H1 (cell line): ENCODE measurements around the gene CACNA2D1. TPM values are rescaled to one million over a fixed set of nuclear protein-coding genes. Genes with fewer than 3 reads are reported as not detected.

Experiments used
- CTCF ChIA-PET: fragments of 300-600 bp; sonication (Branson Sonifier 250); formaldehyde crosslinking; loops from one replicate; lab custom pipeline; 2021; ENCODE audit not compliant: partially characterized antibody; lab: Charles Lee
- POLR2A ChIA-PET: fragments of 300-600 bp; sonication (Branson Sonifier 250); formaldehyde crosslinking; loops from one replicate; lab custom pipeline; 2021; ENCODE audit warnings: inconsistent platforms; ENCODE audit not compliant: partially characterized antibody; lab: Charles Lee
- DNase-seq, 2 experiments: peaks; one replicate each; pipeline versions ENCODE4 v3.0.0 to v3.0.0-alpha.2; 2010 to 2022; ENCODE audit warnings: low spot score in 2 of 2, low read depth in 1 of 2, mixed read lengths in 1 of 2
- FAIRE-seq: peaks from 2 replicates; lab custom pipeline; 2011; peaks lifted over from hg19 to GRCh38; lab: Jason Lieb, UNC
- H2AFZ ChIP-seq: 2 replicates; pipeline ENCODE4 v1.8.1; 2012; ENCODE audit warnings: low read length, inconsistent platforms
- H2AK5ac ChIP-seq: 2 replicates; pipeline ENCODE4 v1.6.1; 2013; ENCODE audit warnings: low read depth, low read length
- H2BK120ac ChIP-seq: replicated peaks from 2 replicates; pipeline ENCODE3; 2013; ENCODE audit warnings: low read depth, low read length, inconsistent platforms
- H2BK12ac ChIP-seq: 2 replicates; pipeline ENCODE4 v1.6.1; 2013; ENCODE audit warnings: low read depth, low read length
- H2BK15ac ChIP-seq: 2 replicates; pipeline ENCODE4 v1.6.1; 2013; ENCODE audit warnings: low read length
- H2BK20ac ChIP-seq: 2 replicates; pipeline ENCODE4 v1.6.1; 2013; ENCODE audit warnings: low read length
- H2BK5ac ChIP-seq: 2 replicates; pipeline ENCODE4 v1.6.1; 2013; ENCODE audit warnings: low read depth, low read length
- H3K14ac ChIP-seq: 2 replicates; pipeline ENCODE4 v1.6.1; 2013; ENCODE audit warnings: inconsistent platforms; ENCODE audit not compliant: insufficient read length
- H3K18ac ChIP-seq: 2 replicates; pipeline ENCODE4 v1.6.1; 2013; ENCODE audit warnings: low read length; ENCODE audit errors: extremely low read depth
- H3K23ac ChIP-seq: 2 replicates; pipeline ENCODE4 v1.6.1; 2013; ENCODE audit warnings: inconsistent platforms; ENCODE audit not compliant: insufficient read length
- H3K23me2 ChIP-seq: 2 replicates; pipeline ENCODE4 v1.6.1; 2013; ENCODE audit warnings: low read depth, low read length
- H3K27ac ChIP-seq: 2 replicates; pipeline ENCODE4 v1.6.1; 2011; ENCODE audit warnings: low read depth, low read length, inconsistent platforms
- H3K27me3 ChIP-seq, 4 experiments: replicated peaks in 1 of 4; 1 replicate in 1 of 4; 2 replicates in 3 of 4; pipeline versions ENCODE4 v1.6.1 to v1.8.1; 2011 to 2013; ENCODE audit warnings: low read length in 3 of 4, mild to moderate bottlenecking in 3 of 4, inconsistent platforms in 2 of 4, mixed read lengths in 2 of 4, moderate library complexity in 1 of 4; ENCODE audit not compliant: control insufficient read depth in 3 of 4, insufficient read depth in 3 of 4; ENCODE audit errors: extremely low read depth in 1 of 4
- H3K36me3 ChIP-seq, 4 experiments: 2 replicates each; pipeline versions ENCODE4 v1.6.1 to v1.8.1; 2011 to 2013; ENCODE audit warnings: mild to moderate bottlenecking in 4 of 4, low read length in 3 of 4, moderate library complexity in 2 of 4, control low read depth in 1 of 4, inconsistent platforms in 1 of 4; ENCODE audit not compliant: insufficient read depth in 4 of 4, control insufficient read depth in 2 of 4
- H3K4ac ChIP-seq: replicated peaks from 2 replicates; pipeline ENCODE3; 2013; ENCODE audit warnings: low read length, low read depth, mixed read lengths, inconsistent platforms; ENCODE audit not compliant: insufficient read length
- H3K4me1 ChIP-seq, 4 experiments: replicated peaks in 1 of 4; 1 replicate in 1 of 4; 2 replicates in 3 of 4; pipeline versions ENCODE4 v1.6.1 to v1.8.1; 2011 to 2013; ENCODE audit warnings: low read length in 3 of 4, inconsistent platforms in 2 of 4, mixed read lengths in 1 of 4; ENCODE audit not compliant: insufficient read depth in 4 of 4, control insufficient read depth in 3 of 4
- H3K4me2 ChIP-seq, 2 experiments: 2 replicates each; pipeline versions ENCODE4 v1.6.1 to v1.8.1; 2011 to 2013; ENCODE audit warnings: low read depth in 2 of 2, low read length in 2 of 2, control low read depth in 1 of 2, inconsistent platforms in 1 of 2, mild to moderate bottlenecking in 1 of 2; ENCODE audit not compliant: insufficient read depth in 1 of 2
- H3K4me3 ChIP-seq, 4 experiments: fragments of 200-600, 300-600 bp in 1 of 4; sonication (generic), shearing (Covaris generic), sonication (Bioruptor Twin) in 1 of 4; 2 replicates each; pipeline versions ENCODE4 v1.5.1 to v1.8.1; 2011 to 2016; ENCODE audit warnings: low read length in 4 of 4, low read depth in 3 of 4, control low read depth in 2 of 4, inconsistent platforms in 2 of 4, mild to moderate bottlenecking in 2 of 4, mixed read lengths in 1 of 4, moderate library complexity in 1 of 4; ENCODE audit not compliant: insufficient read depth in 2 of 4; ENCODE audit errors: extremely low read depth in 1 of 4
- H3K56ac ChIP-seq: replicated peaks from 2 replicates; pipeline ENCODE3; 2013; ENCODE audit warnings: low read depth, mild to moderate bottlenecking, mixed read lengths, low read length, inconsistent platforms; ENCODE audit not compliant: insufficient read length
- H3K79me1 ChIP-seq: 2 replicates; pipeline ENCODE4 v1.6.1; 2013; ENCODE audit warnings: low read depth, low read length, control low read depth
- H3K79me2 ChIP-seq, 2 experiments: 2 replicates each; pipeline versions ENCODE4 v1.6.1 to v1.8.1; 2012 to 2013; ENCODE audit warnings: low read length in 2 of 2, mild to moderate bottlenecking in 2 of 2, inconsistent platforms in 1 of 2; ENCODE audit not compliant: insufficient read depth in 2 of 2, control insufficient read depth in 1 of 2
- H3K9ac ChIP-seq, 4 experiments: replicated peaks in 1 of 4; 1 replicate in 1 of 4; 2 replicates in 3 of 4; pipeline versions ENCODE4 v1.6.1 to v1.8.1; 2011 to 2013; ENCODE audit warnings: low read depth in 3 of 4, low read length in 3 of 4, control low read depth in 2 of 4, mild to moderate bottlenecking in 2 of 4, moderate library complexity in 2 of 4, inconsistent platforms in 1 of 4; ENCODE audit errors: extremely low read depth in 1 of 4
- H3K9me3 ChIP-seq, 2 experiments: 2 replicates each; pipeline versions ENCODE4 v1.6.1 to v1.8.1; 2012 to 2013; ENCODE audit warnings: mild to moderate bottlenecking in 2 of 2, moderate library complexity in 2 of 2, control low read depth in 1 of 2, inconsistent platforms in 1 of 2, low read depth in 1 of 2, low read length in 1 of 2, mixed read lengths in 1 of 2; ENCODE audit not compliant: insufficient read depth in 2 of 2
- H4K20me1 ChIP-seq, 2 experiments: replicated peaks in 1 of 2; 2 replicates each; pipeline versions ENCODE3 to v1.8.1; 2011 to 2013; ENCODE audit warnings: inconsistent platforms in 2 of 2, low read length in 2 of 2, mild to moderate bottlenecking in 1 of 2; ENCODE audit not compliant: insufficient read depth in 2 of 2, control insufficient read depth in 1 of 2
- H4K5ac ChIP-seq: 2 replicates; pipeline ENCODE4 v1.6.1; 2013; ENCODE audit warnings: low read length, low read depth, mixed read lengths, inconsistent platforms; ENCODE audit not compliant: insufficient read length
- H4K8ac ChIP-seq: 2 replicates; pipeline ENCODE4 v1.8.0; 2013; ENCODE audit warnings: mild to moderate bottlenecking, moderate library complexity, low read length, inconsistent platforms; ENCODE audit not compliant: insufficient read depth; ENCODE audit errors: extremely low read depth
- H4K91ac ChIP-seq: replicated peaks from 2 replicates; pipeline ENCODE3; 2013; ENCODE audit warnings: low read length, mixed read lengths, inconsistent platforms; ENCODE audit not compliant: insufficient read length
- CREB1 ChIP-seq: IDR thresholded peaks from 2 replicates; pipeline ENCODE4 v1.6.1; 2012; ENCODE audit warnings: inconsistent platforms
- WGBS, 2 experiments: shearing (Covaris generic) in 1 of 2; methylation state at CpG; one replicate each; pipeline versions ENCODE4 v1.1.6 to v1.1.7; 2013 to 2015; ENCODE audit warnings: low lambda C conversion rate in 2 of 2, mixed read lengths in 2 of 2, inconsistent platforms in 1 of 2, low coverage in 1 of 2, missing lambda C conversion rate in 1 of 2; ENCODE audit not compliant: insufficient replicate concordance in 2 of 2, insufficient coverage in 1 of 2, insufficient read length in 1 of 2; ENCODE audit errors: extremely low coverage in 1 of 2, missing lambda C conversion rate in 1 of 2; 5-methylcytosine and 5-hydroxymethylcytosine counted together
- polyA plus RNA-seq, 7 experiments: library from polyadenylated mRNA; depleted of rRNA in 3 of 7; stranded (reverse) in 5 of 7; unstranded in 2 of 7; fragments of >200 nt in 5 of 7; fragments of 200-250 nt in 2 of 7; gene quantifications; 1 replicate in 5 of 7; 2 replicates in 1 of 7; 4 replicates in 1 of 7; pipeline versions ENCODE4 v1.2.1 to v1.2.3, GENCODE V29; 2011 to 2013; ENCODE audit warnings: missing spikeins in 2 of 7, mixed read lengths in 2 of 7
- total RNA-seq: library from RNA; stranded (reverse); fragmentation: NEBNext Ultra II Directional; extraction: Animal tissue kit (Norgen Biotek cat#: 25700); gene quantifications from 2 replicates; pipeline ENCODE4 v1.2.1, GENCODE V29; 2021
- TF ChIP-seq, protein P1 (sequence below), 3 experiments: IDR thresholded peaks; 1 replicate in 2 of 3; 2 replicates in 1 of 3; pipeline versions ENCODE4 v1.5.1 to v1.6.1; 2011; ENCODE audit warnings: low read length in 3 of 3, mild to moderate bottlenecking in 3 of 3, inconsistent platforms in 2 of 3, low read depth in 1 of 3, moderate library complexity in 1 of 3; ENCODE audit not compliant: insufficient read depth in 1 of 3; ENCODE audit errors: control extremely low read depth in 1 of 3

The CACNA2D1 gene
- total and polyA plus RNA-seq, 2 of the 8 experiments (the other 6 are each of a cell fraction or from before 2014, with no cell fraction given), result 4.3 to 27.3 TPM

DNA sequence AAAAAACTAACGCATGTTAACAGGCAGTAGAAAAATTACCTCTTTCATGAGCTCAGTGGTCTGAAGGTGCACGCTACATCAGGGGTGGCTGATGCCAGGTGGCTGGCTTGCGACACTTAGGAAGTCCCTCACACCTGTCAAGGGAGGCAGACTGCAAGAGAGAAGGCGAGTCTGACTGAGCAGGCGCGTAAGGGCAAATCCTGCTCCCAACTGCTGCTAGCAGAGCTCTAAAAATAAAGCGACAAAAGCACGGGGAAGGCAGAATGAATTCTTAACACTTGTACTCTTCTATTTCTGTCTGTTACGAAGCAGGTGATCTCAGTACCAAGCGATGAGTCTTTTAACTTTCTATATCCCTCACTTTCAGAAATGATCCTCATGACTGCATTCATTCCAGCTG is 33.1 kb downstream of the CACNA2D1 start:
- no peak for FAIRE-seq
- H3K4me3 ChIP-seq, result no peak overlapping the region
- WGBS, 2 experiments, result 81% methylated on average over 10 of the region's 10 CpGs; no CpG with 5 or more reads in 1 of the 2 experiments

More for the DNA sequence above, 33.1 kb downstream of the CACNA2D1 start:
- no peak overlapping the region for H2AK5ac ChIP-seq
- H3K36me3 ChIP-seq, result no peaks in the 10 kb centered on the region
- H2BK20ac ChIP-seq, result no peak overlapping the region
- H3K4ac ChIP-seq, result no peak overlapping the region
- TF ChIP-seq CREB1, result no peak
- TF ChIP-seq, protein P1, sequence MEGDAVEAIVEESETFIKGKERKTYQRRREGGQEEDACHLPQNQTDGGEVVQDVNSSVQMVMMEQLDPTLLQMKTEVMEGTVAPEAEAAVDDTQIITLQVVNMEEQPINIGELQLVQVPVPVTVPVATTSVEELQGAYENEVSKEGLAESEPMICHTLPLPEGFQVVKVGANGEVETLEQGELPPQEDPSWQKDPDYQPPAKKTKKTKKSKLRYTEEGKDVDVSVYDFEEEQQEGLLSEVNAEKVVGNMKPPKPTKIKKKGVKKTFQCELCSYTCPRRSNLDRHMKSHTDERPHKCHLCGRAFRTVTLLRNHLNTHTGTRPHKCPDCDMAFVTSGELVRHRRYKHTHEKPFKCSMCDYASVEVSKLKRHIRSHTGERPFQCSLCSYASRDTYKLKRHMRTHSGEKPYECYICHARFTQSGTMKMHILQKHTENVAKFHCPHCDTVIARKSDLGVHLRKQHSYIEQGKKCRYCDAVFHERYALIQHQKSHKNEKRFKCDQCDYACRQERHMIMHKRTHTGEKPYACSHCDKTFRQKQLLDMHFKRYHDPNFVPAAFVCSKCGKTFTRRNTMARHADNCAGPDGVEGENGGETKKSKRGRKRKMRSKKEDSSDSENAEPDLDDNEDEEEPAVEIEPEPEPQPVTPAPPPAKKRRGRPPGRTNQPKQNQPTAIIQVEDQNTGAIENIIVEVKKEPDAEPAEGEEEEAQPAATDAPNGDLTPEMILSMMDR (IDR thresholded peaks at IDR 0.05; ENCODE audit: control extremely low read depth in 1 of 3, insufficient read depth in 1 of 3, low read depth in 1 of 3, low read length in 3 of 3), result no peak
- peaks cover 0 to 12% of the 10 kb centered on the region in 2 experiments; a peak in 2 of 4 replicates for H3K79me2 ChIP-seq
- ChIA-PET POLR2A (no interaction called here), CTCF (no interaction called here)
- H4K20me1 ChIP-seq, result no peaks in the 10 kb centered on the region
- H3K9ac ChIP-seq, result no peak overlapping the region
- H2BK120ac ChIP-seq, result no peak overlapping the region
- H4K5ac ChIP-seq, result no peak overlapping the region
- H2BK15ac ChIP-seq, result no peak overlapping the region
- H2BK12ac ChIP-seq, result no peak overlapping the region
- peaks cover 0 to 4% (median 1%) of the 10 kb centered on the region in 4 experiments; a peak in 1 of 7 replicates for H3K4me1 ChIP-seq
- no peak overlapping the region for H3K23ac ChIP-seq
- H3K56ac ChIP-seq, result no peak overlapping the region
- no peak overlapping the region for H4K8ac ChIP-seq
- no peak overlapping the region for H3K14ac ChIP-seq
- no peaks in the 10 kb centered on the region for H3K27me3 ChIP-seq
- H2AFZ ChIP-seq, result no peak overlapping the region
- no peak overlapping the region for H3K27ac ChIP-seq
- no peak overlapping the region for H2BK5ac ChIP-seq
- no peaks in the 10 kb centered on the region for H3K23me2 ChIP-seq
- no peak for DNase-seq
- H3K9me3 ChIP-seq, result no peaks in the 10 kb centered on the region; a peak in 1 of 4 replicates
- H3K4me2 ChIP-seq, result no peak overlapping the region
- H3K79me1 ChIP-seq, result no peaks in the 10 kb centered on the region
- no peak overlapping the region for H3K18ac ChIP-seq
- H4K91ac ChIP-seq, result no peak overlapping the region
